ENCODE results near the gene EBF3. TPM values are rescaled to one million over a fixed set of nuclear protein-coding genes. Genes with fewer than 3 reads are reported as not detected.

EBF3 gene
- total RNA-seq, 1 donor: 14.7 TPM

- no peak for TF ChIP-seq CTCF (IDR thresholded peaks at IDR 0.05; ENCODE audit: insufficient read depth, low read length)
- no peak overlapping the region for H3K4me3 ChIP-seq (ENCODE audit: low read depth, low read length)
- DNase-seq (ENCODE audit: low read depth): no peak
These were observed 154.2 kb downstream of the EBF3 start for GRCh38 chr10:129809841-129810240.

- DNase-seq (ENCODE audit: low read depth): no peak
- no peak for TF ChIP-seq CTCF (IDR thresholded peaks at IDR 0.05; ENCODE audit: insufficient read depth, low read length)
- H3K4me3 ChIP-seq (ENCODE audit: low read depth, low read length): no peak overlapping the region
These were observed 154.6 kb downstream of the EBF3 start for GRCh38 chr10:129809431-129809830.

- no peak for DNase-seq (ENCODE audit: low read depth)
- no peak overlapping the region for H3K4me3 ChIP-seq (ENCODE audit: low read depth, low read length)
- TF ChIP-seq CTCF (IDR thresholded peaks at IDR 0.05; ENCODE audit: insufficient read depth, low read length): no peak
These were observed 155.7 kb downstream of the EBF3 start for GRCh38 chr10:129808092-129808983.

- DNase-seq (ENCODE audit: low read depth): no peak
- no peak for TF ChIP-seq CTCF (IDR thresholded peaks at IDR 0.05; ENCODE audit: insufficient read depth, low read length)
- no peak overlapping the region for H3K4me3 ChIP-seq (ENCODE audit: low read depth, low read length)
These were observed 156.9 kb downstream of the EBF3 start for GRCh38 chr10:129807211-129807610.

DNA sequence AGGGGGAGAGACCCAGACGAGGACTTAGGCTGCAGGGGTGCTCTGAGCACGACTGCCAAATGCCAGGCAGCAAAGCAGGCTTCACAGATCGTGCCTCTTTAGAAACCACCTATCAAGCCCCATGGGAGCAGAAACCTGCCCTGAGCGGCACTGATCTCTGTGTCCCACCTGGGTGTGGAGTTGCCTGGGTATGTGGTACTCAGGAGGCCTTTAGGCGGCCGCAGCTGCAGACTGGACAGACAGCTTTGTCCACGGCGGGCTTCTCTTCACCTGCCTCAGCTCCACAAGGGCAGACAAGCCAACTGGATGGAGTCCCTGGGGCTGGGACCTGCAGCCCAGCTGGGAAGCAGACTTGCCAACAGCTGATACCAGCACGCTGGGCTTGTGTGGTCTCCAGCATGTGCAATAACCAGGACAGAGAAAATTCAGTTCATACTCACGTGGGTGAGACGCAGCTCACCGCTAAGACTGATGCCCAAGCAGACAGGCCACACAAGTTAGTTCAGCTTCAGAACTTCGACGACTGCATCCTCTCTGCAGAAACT is 163.2 kb downstream of the EBF3 start:
- H3K4me3 ChIP-seq (ENCODE audit: low read depth, low read length): no peak overlapping the region
- DNase-seq (ENCODE audit: low read depth): no peak
- no peak for TF ChIP-seq CTCF (IDR thresholded peaks at IDR 0.05; ENCODE audit: insufficient read depth, low read length)

DNA sequence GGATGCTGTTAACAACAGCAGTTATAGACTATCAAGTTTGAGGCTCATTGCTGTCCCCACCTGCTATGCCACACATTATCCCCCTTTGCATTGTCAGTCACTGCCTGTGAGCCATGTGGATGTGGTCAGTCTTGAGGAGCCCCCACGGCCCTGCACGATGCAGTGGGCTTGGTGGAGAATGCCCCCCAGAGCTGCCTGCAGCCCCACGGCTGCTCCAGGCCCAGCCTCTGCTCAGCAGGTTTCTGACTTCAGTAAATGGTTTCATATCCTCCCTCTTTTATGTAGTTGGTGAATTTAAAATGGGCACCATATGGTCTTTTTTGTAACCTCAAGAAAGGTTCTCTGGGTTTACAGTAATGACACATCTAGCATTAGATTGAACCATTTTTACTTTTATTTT is 164.1 kb downstream of the EBF3 start:
- no peak for TF ChIP-seq CTCF (IDR thresholded peaks at IDR 0.05; ENCODE audit: insufficient read depth, low read length)
- no peak overlapping the region for H3K4me3 ChIP-seq (ENCODE audit: low read depth, low read length)
- DNase-seq (ENCODE audit: low read depth): no peak

Data from fibroblast of the aortic adventitia (primary cell).